ENCODE results near the gene SLC49A3. TPM values are rescaled to one million over a fixed set of nuclear protein-coding genes. Genes with fewer than 3 reads are reported as not detected.

Gene SLC49A3
- 5.5 and 15.9 TPM in 2 replicates for total RNA-seq

DNA sequence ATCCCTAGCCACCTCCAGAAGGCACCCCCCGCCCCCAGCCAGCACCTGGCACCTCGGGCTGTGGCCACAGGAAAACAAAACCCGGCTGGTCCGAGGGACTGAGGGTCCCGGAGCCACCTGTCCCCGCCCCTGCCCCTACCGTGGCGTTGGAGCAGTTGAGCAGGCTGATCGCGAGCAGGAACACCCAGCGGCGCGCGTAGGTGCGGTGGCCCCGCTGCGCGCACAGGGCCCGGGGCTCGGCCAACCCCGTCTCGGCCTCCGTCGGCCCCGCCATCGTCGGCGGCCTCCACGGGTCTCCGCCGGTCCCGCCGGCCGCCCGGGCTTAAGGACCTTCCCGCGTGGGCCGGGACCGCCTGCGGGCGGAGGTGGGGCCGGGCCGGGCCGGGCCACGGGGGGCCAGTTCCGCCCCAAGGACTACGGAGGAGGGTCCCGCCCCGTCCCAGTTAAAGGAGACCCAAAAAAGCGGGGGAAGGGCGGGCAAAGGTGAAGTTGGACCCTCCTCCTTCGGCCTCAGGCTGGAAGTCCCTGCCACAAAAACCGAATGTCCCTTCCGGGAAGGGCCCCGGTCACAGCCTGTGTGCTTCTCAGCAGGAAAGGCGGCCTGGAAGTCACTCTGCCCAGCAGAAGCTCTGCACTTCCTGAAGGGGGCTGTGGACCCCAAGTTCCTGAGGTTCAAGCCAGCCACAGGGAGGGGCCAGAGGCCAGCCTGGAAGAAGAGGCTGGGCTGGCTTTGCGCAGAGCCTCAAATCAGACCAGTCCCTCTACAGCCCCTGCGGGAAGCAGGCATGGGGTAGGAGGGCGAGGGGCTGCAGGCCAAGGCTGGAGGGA is at the start of gene SLC49A3:
Gene SLC49A3 (minus strand): TSS at position 298 of the 828 bp plus-strand sequence. CDS start 24 bp downstream, at position 274.

DNA sequence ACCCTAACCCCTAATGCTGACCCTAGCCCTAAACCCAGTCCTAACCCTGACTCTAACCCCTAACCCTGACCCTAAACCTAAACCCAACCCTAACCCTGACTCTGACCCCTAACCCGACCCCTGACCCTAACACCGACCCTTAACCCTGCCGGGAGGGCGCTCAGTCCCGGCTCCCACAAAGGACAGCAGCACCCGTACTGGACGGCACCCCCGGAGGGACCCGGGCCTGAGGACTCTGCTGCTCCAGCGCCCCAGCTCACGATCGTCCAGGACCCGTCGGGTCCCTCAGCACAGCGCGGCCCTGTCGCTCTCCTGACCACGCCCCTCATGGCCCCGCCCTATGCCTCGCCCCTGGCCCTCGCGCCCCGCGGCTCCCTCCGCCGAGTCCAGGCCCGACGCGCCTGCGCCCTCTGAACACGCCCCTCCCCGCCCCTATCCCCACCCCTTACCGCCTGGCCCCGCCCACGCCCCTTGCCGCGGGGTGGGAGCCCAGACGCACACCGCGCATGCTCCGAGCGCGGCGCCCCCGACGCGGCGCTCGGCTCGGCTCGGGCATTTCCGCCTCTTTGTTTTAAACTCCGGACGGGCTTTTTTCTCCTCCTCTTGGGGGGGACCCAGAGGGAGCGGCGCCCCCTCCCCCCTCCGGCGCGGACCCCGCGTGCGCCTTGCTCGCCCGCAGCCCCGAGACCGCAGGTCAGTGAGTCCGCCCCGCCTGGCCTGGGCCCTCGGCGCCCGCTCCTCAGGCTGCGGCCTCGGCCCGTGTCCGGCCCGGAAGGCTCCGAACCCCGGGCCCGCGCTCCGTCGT is 16.5 kb upstream of the SLC49A3 start, which contains the start of gene PCGF3:
Gene PCGF3 (plus strand): TSS at position 555 of the 805 bp plus-strand sequence. CDS start 27,849 bp downstream, outside the sequence.

DNA sequence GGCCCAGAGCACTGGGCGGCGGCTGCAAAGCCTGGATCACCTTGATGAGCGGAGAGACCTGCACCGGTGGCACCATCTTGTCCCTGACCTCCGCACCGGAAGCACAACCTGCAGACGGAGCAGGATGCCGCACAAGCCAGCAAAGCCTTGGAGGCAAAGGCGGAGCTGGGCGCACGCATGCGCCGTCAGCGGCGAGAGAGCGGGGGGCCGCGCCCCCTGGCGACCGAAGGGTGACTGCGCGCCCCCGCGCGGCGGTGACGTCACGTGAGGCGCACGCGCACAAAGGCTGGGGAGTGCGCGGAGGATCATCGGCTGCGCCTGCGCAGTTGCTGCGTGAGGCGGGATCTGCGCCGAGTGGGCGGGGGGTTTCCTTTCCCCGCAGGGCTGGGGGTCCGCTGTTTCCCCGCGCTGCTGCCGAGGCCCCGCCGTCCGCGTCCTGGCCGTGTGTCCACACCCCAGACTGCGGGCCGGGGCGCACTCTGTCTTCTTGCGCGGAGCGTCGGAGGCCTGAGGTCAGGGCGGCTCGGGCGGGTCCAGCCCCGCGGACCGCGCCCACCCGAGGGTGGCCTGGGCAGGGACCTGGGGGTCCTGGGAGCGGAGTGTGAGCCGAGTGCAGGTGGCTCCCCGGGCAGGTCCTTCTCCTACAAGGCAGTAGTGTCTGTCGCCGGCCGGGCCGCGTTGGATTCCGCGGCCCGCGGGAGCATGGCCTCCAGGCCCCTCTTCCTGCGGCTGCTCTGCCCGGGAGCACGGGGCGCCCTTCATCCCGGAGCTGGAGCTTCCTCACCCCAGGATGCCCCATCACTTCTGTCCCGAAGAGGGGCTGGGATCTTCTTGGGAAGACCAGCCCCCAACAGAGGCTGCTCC is 14.5 kb downstream of the SLC49A3 start, which contains the start of the genes ATP5ME and MYL5:
Gene ATP5ME (minus strand): TSS at position 105 of the 864 bp plus-strand sequence. CDS start 29 bp downstream, at position 76.
Gene MYL5 (plus strand): TSS at position 371 of the 864 bp plus-strand sequence. CDS start 3,485 bp downstream, outside the sequence.

Other genes starting within 250 kb of the SLC49A3 start
- 10.3 and 15.7 TPM in 2 replicates for gene ZNF721, start 190.0 kb downstream of the SLC49A3 start, total RNA-seq
- gene PIGG, start 189.9 kb downstream of the SLC49A3 start, total RNA-seq = 46.6 and 52.3 TPM in 2 replicates
- gene TMEM271, start 112.9 kb downstream of the SLC49A3 start, total RNA-seq = not detected in 2 replicates
- gene PDE6B, start 63.6 kb downstream of the SLC49A3 start, total RNA-seq = 2.6 TPM in 1 of 2 replicates, not detected in the other
- gene ATP5ME, start 14.9 kb downstream of the SLC49A3 start, total RNA-seq = 31.9 and 97.8 TPM in 2 replicates
- gene MYL5, start 14.6 kb downstream of the SLC49A3 start, total RNA-seq = 6.9 and 24.7 TPM in 2 replicates
- 31.5 and 51.8 TPM in 2 replicates for gene PCGF3, start 16.7 kb upstream of the SLC49A3 start, total RNA-seq
- gene CPLX1, start 137.0 kb upstream of the SLC49A3 start, total RNA-seq = not detected in 2 replicates
- gene GAK, start 243.2 kb upstream of the SLC49A3 start, total RNA-seq = 73.1 and 117 TPM in 2 replicates
- gene TMEM175, start 243.3 kb upstream of the SLC49A3 start, total RNA-seq = 11.6 and 12.3 TPM in 2 replicates